ENCODE results near the gene RFLNA. TPM values are rescaled to one million over a fixed set of nuclear protein-coding genes. Genes with fewer than 3 reads are reported as not detected.

Gene RFLNA
- total and polyA plus RNA-seq, 2 experiments from 2014 or later, result 1.2 to 4.6 TPM

DNA sequence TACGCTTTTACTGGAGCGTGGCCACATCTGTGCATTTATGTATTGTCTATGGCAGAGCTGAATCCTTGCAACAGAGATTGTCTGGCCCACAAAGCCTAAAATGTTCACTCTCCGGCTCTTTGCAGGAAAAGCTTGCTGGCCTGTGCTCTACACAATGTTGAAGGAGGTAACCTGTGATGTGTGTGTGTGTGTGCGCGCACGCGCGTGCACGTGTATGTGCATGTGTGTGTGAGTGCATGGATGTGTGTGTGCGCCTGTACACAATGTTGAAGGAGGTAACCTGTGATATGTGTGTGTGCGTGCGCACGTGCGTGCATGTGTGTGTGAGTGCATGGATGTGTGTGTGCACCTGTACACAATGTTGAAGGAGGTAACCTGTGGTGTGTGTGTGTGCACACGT is 62.7 kb downstream of the RFLNA start:
- no peaks in the 10 kb centered on the region for H3K9me2 ChIP-seq (ENCODE audit: insufficient read depth)
- in situ Hi-C loops (cut with MboI), result no loop called here
- H3K79me2 ChIP-seq (ENCODE audit: insufficient read depth), result peaks cover 100% of the 10 kb centered on the region
- H3K9me3 ChIP-seq (ENCODE audit: low read depth), result no peaks in the 10 kb centered on the region
- H3K4me2 ChIP-seq (ENCODE audit: unreplicated experiment), result no peak overlapping the region
- H3K9ac ChIP-seq, result no peak overlapping the region
- H3K36me3 ChIP-seq (ENCODE audit: low read depth), result peaks cover 47% of the 10 kb centered on the region; the same call in 1 of the 2 replicates
- peaks cover 8% of the 10 kb centered on the region; the same call in 1 of the 2 replicates for H3F3A ChIP-seq (ENCODE audit: insufficient read depth)
- TF ChIP-seq EZH2 (IDR thresholded peaks at IDR 0.05; ENCODE audit: insufficient read depth, poor library complexity, severe bottlenecking) (no peak), EZH2phosphoT487 (IDR thresholded peaks at IDR 0.05; ENCODE audit: insufficient read depth, low read depth) (no peak)
- H4K20me1 ChIP-seq (ENCODE audit: insufficient read depth), result no peaks in the 10 kb centered on the region
- H3K4me1 ChIP-seq (ENCODE audit: insufficient read depth), result no peaks in the 10 kb centered on the region
- H3K27ac ChIP-seq, result no peak overlapping the region
- no peak overlapping the region for H2AFZ ChIP-seq
- H3K4me3 ChIP-seq, result no peak overlapping the region
- no peak for DNase-seq
- WGBS, 2 experiments (ENCODE audit: low coverage in 1 of 2, low lambda C conversion rate in 2 of 2, missing lambda C conversion rate in 2 of 2), result 88 to 91% methylated on average over 12 to 15 of the region's 15 CpGs
- H3K27me3 ChIP-seq (replicated peaks; ENCODE audit: insufficient read depth), result no peaks in the 10 kb centered on the region

- no peak for DNase-seq
Observed at GRCh38 chr12:124358572-124358971, 63.7 kb downstream of the RFLNA start.

GRCh38 chr12:124359671-124360581 is 65.0 kb downstream of the RFLNA start:
- peaks cover 100% of the 10 kb centered on the region for H3K79me2 ChIP-seq (ENCODE audit: insufficient read depth)

More at GRCh38 chr12:124358572-124358971, 63.7 kb downstream of the RFLNA start:
- H3K9ac ChIP-seq, result no peak overlapping the region
- H3K79me2 ChIP-seq (ENCODE audit: insufficient read depth), result peaks cover 100% of the 10 kb centered on the region
- in situ Hi-C loops (cut with MboI), result no loop called here
- H3K27ac ChIP-seq, result no peak overlapping the region
- H3K9me3 ChIP-seq (ENCODE audit: low read depth), result no peaks in the 10 kb centered on the region
- H3K9me2 ChIP-seq (ENCODE audit: insufficient read depth), result no peaks in the 10 kb centered on the region
- H3K36me3 ChIP-seq (ENCODE audit: low read depth), result peaks cover 37% of the 10 kb centered on the region; the same call in 1 of the 2 replicates
- H3K4me1 ChIP-seq (ENCODE audit: insufficient read depth), result no peaks in the 10 kb centered on the region
- WGBS, 2 experiments (ENCODE audit: low coverage in 1 of 2, low lambda C conversion rate in 2 of 2, missing lambda C conversion rate in 2 of 2), result 86 to 89% methylated on average over 11 of the region's 11 CpGs
- H3K4me3 ChIP-seq, result no peak overlapping the region
- no peak overlapping the region for H3K4me2 ChIP-seq (ENCODE audit: unreplicated experiment)
- H3F3A ChIP-seq (ENCODE audit: insufficient read depth), result peaks cover under 1% of the 10 kb centered on the region; the same call in 1 of the 2 replicates
- H3K27me3 ChIP-seq (replicated peaks; ENCODE audit: insufficient read depth), result no peaks in the 10 kb centered on the region
- H4K20me1 ChIP-seq (ENCODE audit: insufficient read depth), result no peaks in the 10 kb centered on the region
- TF ChIP-seq EZH2 (IDR thresholded peaks at IDR 0.05; ENCODE audit: insufficient read depth, poor library complexity, severe bottlenecking) (no peak), EZH2phosphoT487 (IDR thresholded peaks at IDR 0.05; ENCODE audit: insufficient read depth, low read depth) (no peak)
- no peak overlapping the region for H2AFZ ChIP-seq

DNA sequence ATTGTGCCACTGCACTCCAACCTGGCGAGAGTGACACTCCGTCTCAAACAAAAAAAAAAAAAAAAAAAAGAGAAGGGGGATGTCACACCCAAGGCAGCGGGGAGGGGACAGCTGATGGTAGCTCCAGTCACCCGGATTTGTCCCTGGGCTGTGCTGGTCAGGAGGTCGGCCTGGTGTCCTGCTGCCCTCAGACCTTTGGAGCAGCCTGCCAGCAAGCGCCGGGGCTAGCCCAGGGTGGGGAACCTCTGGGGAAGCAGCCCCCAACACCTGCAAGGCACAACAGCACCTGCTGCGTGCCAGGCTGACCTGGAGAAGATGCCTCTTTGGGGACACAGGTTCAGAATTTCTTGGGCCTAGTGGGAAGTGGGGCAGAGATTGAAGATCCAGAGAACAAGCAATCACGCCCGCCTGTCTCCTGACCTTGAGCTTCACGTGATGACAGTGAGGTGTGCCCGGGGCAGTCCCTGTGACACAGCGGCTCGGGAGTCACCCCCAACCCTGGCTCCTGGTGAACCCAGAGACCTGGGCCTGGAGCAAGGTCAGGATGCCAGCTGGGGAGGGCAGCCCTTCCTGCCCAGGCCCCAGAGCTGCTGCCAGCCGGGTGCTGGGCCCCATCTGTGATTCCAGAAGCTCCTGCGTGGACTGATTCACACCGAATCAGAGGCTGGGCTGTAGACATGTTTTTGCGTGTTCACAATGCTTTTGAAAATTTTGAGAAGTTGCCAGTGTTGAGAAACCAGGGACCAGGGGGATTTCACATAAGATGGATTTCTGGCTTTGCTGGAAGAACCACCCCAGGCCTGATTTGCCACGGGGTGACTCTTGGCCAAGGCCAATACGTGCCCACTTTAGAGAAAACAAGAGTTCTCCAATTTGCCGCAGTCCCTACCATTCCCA is 66.4 kb downstream of the RFLNA start:
- H3K9ac ChIP-seq, result peak overlapping the region; percentile 17; the same call in 1 of the 2 replicates
- in situ Hi-C loops (cut with MboI), result loop anchor here (10.0 kb wide), 1 partner anchor 403 kb away; no protein-coding TSS in a partner anchor
- H3F3A ChIP-seq (ENCODE audit: insufficient read depth), result no peaks in the 10 kb centered on the region
- TF ChIP-seq EZH2phosphoT487 (IDR thresholded peaks at IDR 0.05; ENCODE audit: insufficient read depth, low read depth) (no peak), EZH2 (IDR thresholded peaks at IDR 0.05; ENCODE audit: insufficient read depth, poor library complexity, severe bottlenecking) (no peak)
- no peaks in the 10 kb centered on the region for H3K9me2 ChIP-seq (ENCODE audit: insufficient read depth)
- peak overlapping the region; percentile 12; the same call in 1 of the 2 replicates for H3K27ac ChIP-seq
- DNase-seq, result peak; percentile 56
- H4K20me1 ChIP-seq (ENCODE audit: insufficient read depth), result no peaks in the 10 kb centered on the region; the same call in 1 of the 2 replicates
- no peaks in the 10 kb centered on the region for H3K9me3 ChIP-seq (ENCODE audit: low read depth)
- H3K4me3 ChIP-seq, result no peak overlapping the region
- no peaks in the 10 kb centered on the region for H3K4me1 ChIP-seq (ENCODE audit: insufficient read depth)
- WGBS, 2 experiments (ENCODE audit: low coverage in 1 of 2, low lambda C conversion rate in 2 of 2, missing lambda C conversion rate in 2 of 2), result 77 to 83% methylated on average over 18 to 21 of the region's 21 CpGs
- H3K4me2 ChIP-seq (ENCODE audit: unreplicated experiment), result no peak overlapping the region
- H2AFZ ChIP-seq, result no peak overlapping the region
- no peaks in the 10 kb centered on the region for H3K27me3 ChIP-seq (replicated peaks; ENCODE audit: insufficient read depth)
- H3K79me2 ChIP-seq (ENCODE audit: insufficient read depth), result peaks cover 100% of the 10 kb centered on the region
- peaks cover 28% of the 10 kb centered on the region for H3K36me3 ChIP-seq (ENCODE audit: low read depth)

More at GRCh38 chr12:124359671-124360581, 65.0 kb downstream of the RFLNA start:
- Histone ChIP-seq H3K27me3 (replicated peaks; ENCODE audit: insufficient read depth) (no peaks in the 10 kb centered on the region), H3K9me2 (ENCODE audit: insufficient read depth) (no peaks in the 10 kb centered on the region), H3K4me1 (ENCODE audit: insufficient read depth) (no peaks in the 10 kb centered on the region), H3F3A (ENCODE audit: insufficient read depth) (no peaks in the 10 kb centered on the region; the same call in 1 of the 2 replicates), H3K4me2 (ENCODE audit: unreplicated experiment) (no peak overlapping the region), H2AFZ (no peak overlapping the region), H3K27ac (no peak overlapping the region), H3K9ac (no peak overlapping the region), H3K9me3 (ENCODE audit: low read depth) (no peaks in the 10 kb centered on the region), H3K4me3 (no peak overlapping the region), H4K20me1 (ENCODE audit: insufficient read depth) (no peaks in the 10 kb centered on the region; the same call in 1 of the 2 replicates), H3K36me3 (ENCODE audit: low read depth) (peaks cover 28% of the 10 kb centered on the region; the same call in 1 of the 2 replicates)
- in situ Hi-C loops (cut with MboI), result loop anchor here (10.0 kb wide), 1 partner anchor 405 kb away; no protein-coding TSS in a partner anchor
- no peak for DNase-seq
- TF ChIP-seq EZH2 (IDR thresholded peaks at IDR 0.05; ENCODE audit: insufficient read depth, poor library complexity, severe bottlenecking), result no peak
- TF ChIP-seq EZH2phosphoT487 (IDR thresholded peaks at IDR 0.05; ENCODE audit: insufficient read depth, low read depth), result no peak
- 59% methylated on average over 32 to 37 of the region's 37 CpGs for WGBS, 2 experiments (ENCODE audit: low coverage in 1 of 2, low lambda C conversion rate in 2 of 2, missing lambda C conversion rate in 2 of 2)
